NCI-H460 (cell line): Measurements from ENCODE around the gene PLSCR3. TPM values are rescaled to one million over a fixed set of nuclear protein-coding genes. Genes with fewer than 3 reads are reported as not detected.

ENCODE experiments used
- DNase-seq: peaks from one replicate; pipeline ENCODE4 v3.0.0-alpha.2; 2016; ENCODE audit warnings: low read depth; ENCODE audit errors: extremely low read depth
- total RNA-seq: library from RNA; depleted of rRNA; stranded (reverse); fragments of >200 nt; shearing (Covaris generic); gene quantifications from 2 replicates; pipeline ENCODE4 v1.2.3, GENCODE V29; 2014

The PLSCR3 gene
- total RNA-seq, 1 experiment from 2014 or later, result 32.4 TPM

GRCh38 chr17:7426896-7427489 is 32.7 kb upstream of the PLSCR3 start:
- no peak for DNase-seq

GRCh38 chr17:7426203-7426863 is 32.0 kb upstream of the PLSCR3 start:
- no peak for DNase-seq

GRCh38 chr17:7425756-7426155 is 31.4 kb upstream of the PLSCR3 start:
- DNase-seq, result no peak

- no peak for DNase-seq
Observed at GRCh38 chr17:7425316-7425715, 31.0 kb upstream of the PLSCR3 start, which contains the start of gene SPEM2. TSS of gene SPEM2 (plus strand) at chr17:7425616. CDS start at chr17:7425689, 73 bp downstream.

- no peak for DNase-seq
Observed at GRCh38 chr17:7423679-7424078, 29.4 kb upstream of the PLSCR3 start.

GRCh38 chr17:7421186-7421585 is 26.9 kb upstream of the PLSCR3 start:
- no peak for DNase-seq

- no peak for DNase-seq
Observed at GRCh38 chr17:7419819-7420610, 25.7 kb upstream of the PLSCR3 start, which contains the start of gene SPEM1. TSS of gene SPEM1 (plus strand) at chr17:7420324. CDS start at chr17:7420385, 61 bp downstream.

GRCh38 chr17:7418472-7419152 is 24.3 kb upstream of the PLSCR3 start:
- DNase-seq, result no peak

- no peak for DNase-seq
Observed at GRCh38 chr17:7417056-7417655, 22.8 kb upstream of the PLSCR3 start.

GRCh38 chr17:7416323-7416722 is 22.0 kb upstream of the PLSCR3 start:
- no peak for DNase-seq

- no peak for DNase-seq
Observed at GRCh38 chr17:7415784-7416183, 21.5 kb upstream of the PLSCR3 start.

- DNase-seq, result no peak
Observed at GRCh38 chr17:7414837-7415236, 20.5 kb upstream of the PLSCR3 start.

GRCh38 chr17:7413346-7413985 is 19.1 kb upstream of the PLSCR3 start:
- no peak for DNase-seq

- no peak for DNase-seq
Observed at GRCh38 chr17:7411427-7411750, 17.1 kb upstream of the PLSCR3 start.

GRCh38 chr17:7410634-7411426 is 16.5 kb upstream of the PLSCR3 start:
- no peak for DNase-seq

- DNase-seq, result no peak
Observed at GRCh38 chr17:7409716-7410115, 15.4 kb upstream of the PLSCR3 start.

GRCh38 chr17:7408863-7409262 is 14.5 kb upstream of the PLSCR3 start:
- DNase-seq, result no peak

GRCh38 chr17:7408252-7408727 is 14.0 kb upstream of the PLSCR3 start:
- DNase-seq, result no peak

GRCh38 chr17:7407485-7408251 is 13.3 kb upstream of the PLSCR3 start, which contains the start of gene NLGN2:
TSS of gene NLGN2 (plus strand) at chr17:7407845. CDS start at chr17:7408256, 411 bp downstream.
- DNase-seq, result no peak
